PFSK-1 (cell line): ENCODE measurements around the gene SELENOV.

ENCODE experiments used
- FOXP2 ChIP-seq: optimal IDR thresholded peaks from 2 replicates; pipeline ENCODE3; 2011; ENCODE audit warnings: borderline replicate concordance, control low read depth, inconsistent platforms; ENCODE audit not compliant: insufficient read depth; ENCODE audit errors: extremely low read length, extremely low read depth
- POLR2AphosphoS5 ChIP-seq: IDR thresholded peaks from 2 replicates; pipeline ENCODE4 v1.6.1; 2012; ENCODE audit warnings: low read depth, mild to moderate bottlenecking, control low read depth, low read length, moderate library complexity
- SIN3A ChIP-seq: IDR thresholded peaks from 2 replicates; pipeline ENCODE4 v1.6.1; 2012; ENCODE audit warnings: mild to moderate bottlenecking, low read length, moderate library complexity, borderline replicate concordance; ENCODE audit not compliant: insufficient read depth
- TAF1 ChIP-seq: IDR thresholded peaks from 2 replicates; pipeline ENCODE4 v1.6.1; 2012; ENCODE audit warnings: low read length, control low read depth, borderline replicate concordance; ENCODE audit not compliant: insufficient read depth
- TF ChIP-seq, protein P1 (sequence below), 2 experiments: IDR thresholded peaks; 2 replicates each; pipeline versions ENCODE4 v1.6.1 to v1.8.0; 2011 to 2012; ENCODE audit warnings: low read depth in 2 of 2, low read length in 2 of 2, control low read depth in 1 of 2, inconsistent platforms in 1 of 2, mild to moderate bottlenecking in 1 of 2, moderate library complexity in 1 of 2; ENCODE audit not compliant: insufficient read depth in 1 of 2

The SELENOV gene

DNA sequence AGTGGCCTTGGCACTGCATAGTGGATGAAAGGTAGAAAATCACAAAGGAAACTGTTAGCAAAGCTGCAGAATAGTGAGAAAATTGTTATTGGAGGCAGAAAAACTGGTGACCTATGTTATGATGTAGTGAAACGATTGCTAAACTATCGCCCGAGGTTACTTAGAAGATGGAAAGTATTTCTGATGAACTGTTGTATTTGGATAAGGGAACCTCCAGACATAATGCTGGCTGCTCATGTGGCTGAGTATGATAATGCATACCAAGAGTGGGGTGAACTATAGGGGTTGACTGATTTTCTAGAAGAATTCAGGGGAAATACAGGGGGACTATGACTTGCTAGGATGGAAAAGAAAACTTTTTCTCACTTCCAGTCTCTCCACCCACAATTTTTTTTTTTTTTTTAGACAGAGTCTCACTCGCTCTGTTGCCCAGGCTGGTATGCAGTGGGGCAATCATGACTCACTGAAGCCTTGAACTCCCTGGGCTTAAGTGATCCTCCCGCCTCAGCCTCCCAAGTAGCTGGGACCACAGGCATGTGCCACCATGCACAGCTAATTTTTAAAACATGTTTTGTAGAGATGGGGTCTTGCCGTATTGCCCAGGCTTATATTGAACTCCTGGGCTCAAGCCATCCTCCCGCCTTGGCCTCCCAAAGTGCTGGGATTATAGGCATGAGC is 29.4 kb downstream of the SELENOV start:
- no peak for TF ChIP-seq FOXP2
- no peak for TF ChIP-seq SIN3A
- no peak for TF ChIP-seq TAF1
- TF ChIP-seq POLR2AphosphoS5: no peak
- TF ChIP-seq, protein P1, sequence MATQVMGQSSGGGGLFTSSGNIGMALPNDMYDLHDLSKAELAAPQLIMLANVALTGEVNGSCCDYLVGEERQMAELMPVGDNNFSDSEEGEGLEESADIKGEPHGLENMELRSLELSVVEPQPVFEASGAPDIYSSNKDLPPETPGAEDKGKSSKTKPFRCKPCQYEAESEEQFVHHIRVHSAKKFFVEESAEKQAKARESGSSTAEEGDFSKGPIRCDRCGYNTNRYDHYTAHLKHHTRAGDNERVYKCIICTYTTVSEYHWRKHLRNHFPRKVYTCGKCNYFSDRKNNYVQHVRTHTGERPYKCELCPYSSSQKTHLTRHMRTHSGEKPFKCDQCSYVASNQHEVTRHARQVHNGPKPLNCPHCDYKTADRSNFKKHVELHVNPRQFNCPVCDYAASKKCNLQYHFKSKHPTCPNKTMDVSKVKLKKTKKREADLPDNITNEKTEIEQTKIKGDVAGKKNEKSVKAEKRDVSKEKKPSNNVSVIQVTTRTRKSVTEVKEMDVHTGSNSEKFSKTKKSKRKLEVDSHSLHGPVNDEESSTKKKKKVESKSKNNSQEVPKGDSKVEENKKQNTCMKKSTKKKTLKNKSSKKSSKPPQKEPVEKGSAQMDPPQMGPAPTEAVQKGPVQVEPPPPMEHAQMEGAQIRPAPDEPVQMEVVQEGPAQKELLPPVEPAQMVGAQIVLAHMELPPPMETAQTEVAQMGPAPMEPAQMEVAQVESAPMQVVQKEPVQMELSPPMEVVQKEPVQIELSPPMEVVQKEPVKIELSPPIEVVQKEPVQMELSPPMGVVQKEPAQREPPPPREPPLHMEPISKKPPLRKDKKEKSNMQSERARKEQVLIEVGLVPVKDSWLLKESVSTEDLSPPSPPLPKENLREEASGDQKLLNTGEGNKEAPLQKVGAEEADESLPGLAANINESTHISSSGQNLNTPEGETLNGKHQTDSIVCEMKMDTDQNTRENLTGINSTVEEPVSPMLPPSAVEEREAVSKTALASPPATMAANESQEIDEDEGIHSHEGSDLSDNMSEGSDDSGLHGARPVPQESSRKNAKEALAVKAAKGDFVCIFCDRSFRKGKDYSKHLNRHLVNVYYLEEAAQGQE (IDR thresholded peaks at IDR 0.05; ENCODE audit: insufficient read depth in 1 of 2, low read depth in 2 of 2, low read length in 2 of 2): no peak

DNA sequence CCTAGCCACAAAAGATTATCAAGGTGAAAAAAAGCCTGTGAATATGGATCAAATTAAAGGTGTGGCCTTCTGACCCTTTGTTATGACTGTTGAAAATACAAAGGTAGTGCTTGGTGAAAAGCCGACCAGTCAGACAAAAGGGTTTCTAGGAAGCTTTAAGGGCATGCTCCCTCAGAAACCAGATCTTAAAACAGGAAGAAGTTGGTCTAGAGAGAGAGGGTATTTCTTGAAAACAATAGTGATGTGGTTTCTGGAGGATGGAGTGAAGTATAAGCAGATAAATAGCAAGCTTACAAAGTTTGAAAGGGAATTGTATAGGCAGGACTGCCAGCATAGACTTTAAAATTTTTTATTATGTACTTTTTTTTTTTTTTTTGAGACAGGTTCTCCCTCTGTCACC is 30.0 kb downstream of the SELENOV start:
- TF ChIP-seq POLR2AphosphoS5 (no peak), SIN3A (no peak), TAF1 (no peak)
- TF ChIP-seq, protein P1 (IDR thresholded peaks at IDR 0.05; ENCODE audit: insufficient read depth in 1 of 2, low read depth in 2 of 2, low read length in 2 of 2): no peak

DNA sequence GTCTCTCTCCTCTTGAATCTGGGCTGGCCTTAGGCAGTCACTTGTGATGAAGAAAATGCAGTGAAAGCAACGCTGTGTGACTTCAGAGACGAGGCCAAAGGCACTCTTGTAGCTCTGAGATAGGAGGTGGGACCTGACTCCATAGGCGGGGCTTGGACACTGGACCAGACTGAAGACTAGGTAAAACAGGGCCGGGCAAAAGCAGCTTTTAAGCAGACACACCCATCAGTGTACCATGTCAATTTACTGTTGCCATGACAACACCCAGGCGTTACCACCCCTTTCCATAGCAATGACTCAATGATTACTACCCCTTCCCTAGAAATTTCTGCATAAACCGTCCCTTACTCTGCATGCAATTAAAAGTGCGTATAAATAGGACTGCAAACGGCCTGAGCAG is 31.7 kb downstream of the SELENOV start:
- no peak for TF ChIP-seq TAF1
- TF ChIP-seq SIN3A: no peak
- TF ChIP-seq POLR2AphosphoS5: no peak
- TF ChIP-seq FOXP2: no peak
- TF ChIP-seq, protein P1 (IDR thresholded peaks at IDR 0.05; ENCODE audit: insufficient read depth in 1 of 2, low read depth in 2 of 2, low read length in 2 of 2): no peak

DNA sequence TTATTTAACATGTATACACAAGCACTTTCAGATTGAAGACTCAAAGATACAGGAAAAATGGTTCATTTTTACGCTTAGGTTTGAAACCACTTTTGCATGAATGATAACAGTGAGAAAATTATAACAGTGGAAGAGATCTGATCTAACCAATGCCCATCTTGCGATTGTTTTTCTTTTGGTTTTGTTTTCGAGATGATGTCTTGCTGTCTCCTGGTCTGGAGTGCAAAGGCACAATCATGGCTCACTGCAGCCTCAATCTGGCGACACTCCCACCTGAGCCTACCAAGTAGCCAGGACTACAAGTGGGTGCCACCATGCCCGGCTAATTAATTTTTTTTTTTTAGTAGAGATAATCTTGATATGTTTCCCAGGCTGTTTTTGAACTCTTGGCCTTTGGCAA is 35.3 kb downstream of the SELENOV start:
- TF ChIP-seq FOXP2 (no peak), POLR2AphosphoS5 (no peak), SIN3A (no peak), TAF1 (no peak)
- TF ChIP-seq, protein P1 (IDR thresholded peaks at IDR 0.05; ENCODE audit: insufficient read depth in 1 of 2, low read depth in 2 of 2, low read length in 2 of 2): no peak

DNA sequence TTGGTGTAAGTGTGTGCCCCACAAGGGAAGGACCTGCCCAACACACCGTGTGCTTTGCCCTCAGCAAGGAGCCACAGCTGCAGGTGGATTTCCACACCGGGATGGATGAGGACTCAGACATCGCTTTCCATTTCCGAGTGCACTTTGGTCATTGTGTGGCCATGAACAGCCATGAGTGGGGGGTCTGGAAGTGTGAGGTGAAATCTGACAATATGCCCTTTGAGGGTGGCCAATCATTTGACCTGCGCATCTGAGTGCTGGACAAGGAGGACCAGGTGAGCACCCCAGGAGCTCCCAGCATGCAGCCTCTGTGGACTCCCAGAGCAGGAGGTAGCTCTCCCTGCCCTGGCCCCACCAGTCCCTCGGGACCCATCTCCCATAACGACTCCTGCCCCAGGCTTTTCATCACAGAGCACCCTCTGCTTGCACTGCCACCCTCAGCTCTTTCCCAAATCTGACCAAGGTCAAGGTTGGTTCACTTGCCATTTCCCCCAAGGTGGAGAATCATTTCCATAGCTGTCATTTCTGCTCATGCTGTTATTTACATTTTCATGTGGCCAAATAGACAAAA is 38.2 kb downstream of the SELENOV start:
- no peak for TF ChIP-seq SIN3A
- no peak for TF ChIP-seq FOXP2
- TF ChIP-seq TAF1: no peak
- TF ChIP-seq, protein P1 (IDR thresholded peaks at IDR 0.05; ENCODE audit: insufficient read depth in 1 of 2, low read depth in 2 of 2, low read length in 2 of 2): no peak
- no peak for TF ChIP-seq POLR2AphosphoS5
